ENCODE results near the gene DR1. TPM values are rescaled to one million over a fixed set of nuclear protein-coding genes. Genes with fewer than 3 reads are reported as not detected.

The DR1 gene
- polyA plus RNA-seq, 2 of the 4 experiments (the other 2 are of a cell fraction): 20.9 to 39.8 TPM

DNA sequence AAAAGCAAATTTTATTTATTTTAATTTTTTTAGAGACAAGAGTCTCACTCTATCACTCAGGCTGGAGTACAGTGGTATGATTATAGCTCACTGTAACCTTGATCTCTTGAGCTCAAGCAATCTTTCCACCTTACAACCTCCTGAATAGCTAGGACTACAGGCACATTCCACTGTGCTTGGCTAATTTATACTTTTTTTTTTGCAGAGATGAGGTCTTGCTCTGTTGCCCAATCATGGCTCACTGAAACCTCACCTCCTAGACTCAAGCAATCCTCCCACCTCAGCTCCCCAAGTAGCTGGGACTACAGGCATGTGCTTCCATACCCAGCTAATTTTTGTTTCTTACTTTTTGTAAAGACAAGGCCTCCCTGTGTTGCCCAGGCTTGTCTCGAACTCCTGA lies 49.5 kb downstream of the DR1 start:
- FAIRE-seq: no peak
- 63% methylated on average over 1 of the region's 1 CpG for WGBS (ENCODE audit: missing lambda C conversion rate)
- ChIA-PET POLR2A (no interaction called here), CTCF (no interaction called here)
- no peak for DNase-seq (ENCODE audit: low read depth in 1 of 2, low spot score in 1 of 2)
- H3K4me3 ChIP-seq: no peak overlapping the region
- no peaks in the 10 kb centered on the region for H3K9me3 ChIP-seq
- no peak overlapping the region for H3K27ac ChIP-seq
- H3K4me2 ChIP-seq: no peak overlapping the region
- H3K4me1 ChIP-seq: no peaks in the 10 kb centered on the region
- TF ChIP-seq, protein P1, sequence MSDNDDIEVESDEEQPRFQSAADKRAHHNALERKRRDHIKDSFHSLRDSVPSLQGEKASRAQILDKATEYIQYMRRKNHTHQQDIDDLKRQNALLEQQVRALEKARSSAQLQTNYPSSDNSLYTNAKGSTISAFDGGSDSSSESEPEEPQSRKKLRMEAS (IDR thresholded peaks at IDR 0.05): no peak
- TF ChIP-seq RARB (CRISPR knock-in tag; IDR thresholded peaks at IDR 0.05) (no peak), ZNF302 (CRISPR knock-in tag; IDR thresholded peaks at IDR 0.05) (no peak), CBX2 (IDR thresholded peaks at IDR 0.05; ENCODE audit: borderline replicate concordance, low read depth) (no peak), FOXS1 (CRISPR knock-in tag; IDR thresholded peaks at IDR 0.05) (no peak), SMC3 (IDR thresholded peaks at IDR 0.05) (no peak), CBX8 (IDR thresholded peaks at IDR 0.05) (no peak), RNF2 (IDR thresholded peaks at IDR 0.05; ENCODE audit: borderline replicate concordance, low read depth) (no peak), GATA3 (IDR thresholded peaks at IDR 0.05; ENCODE audit: borderline replicate concordance) (no peak), EHF (CRISPR knock-in tag; IDR thresholded peaks at IDR 0.05) (no peak), NFE2L2 (conservative IDR thresholded peaks at IDR 0.05; ENCODE audit: low read length) (no peak), FOSL2 (IDR thresholded peaks at IDR 0.05) (no peak), FOSL2 (CRISPR knock-in tag; IDR thresholded peaks at IDR 0.05) (no peak), EP300 (IDR thresholded peaks at IDR 0.05) (no peak), NR3C1 (IDR thresholded peaks at IDR 0.05) (no peak), ZSCAN20 (CRISPR knock-in tag; IDR thresholded peaks at IDR 0.05) (no peak)
- TF ChIP-seq, protein P2, sequence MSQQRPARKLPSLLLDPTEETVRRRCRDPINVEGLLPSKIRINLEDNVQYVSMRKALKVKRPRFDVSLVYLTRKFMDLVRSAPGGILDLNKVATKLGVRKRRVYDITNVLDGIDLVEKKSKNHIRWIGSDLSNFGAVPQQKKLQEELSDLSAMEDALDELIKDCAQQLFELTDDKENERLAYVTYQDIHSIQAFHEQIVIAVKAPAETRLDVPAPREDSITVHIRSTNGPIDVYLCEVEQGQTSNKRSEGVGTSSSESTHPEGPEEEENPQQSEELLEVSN (IDR thresholded peaks at IDR 0.05; ENCODE audit: borderline replicate concordance, low read depth): no peak
- TF ChIP-seq, protein P3, sequence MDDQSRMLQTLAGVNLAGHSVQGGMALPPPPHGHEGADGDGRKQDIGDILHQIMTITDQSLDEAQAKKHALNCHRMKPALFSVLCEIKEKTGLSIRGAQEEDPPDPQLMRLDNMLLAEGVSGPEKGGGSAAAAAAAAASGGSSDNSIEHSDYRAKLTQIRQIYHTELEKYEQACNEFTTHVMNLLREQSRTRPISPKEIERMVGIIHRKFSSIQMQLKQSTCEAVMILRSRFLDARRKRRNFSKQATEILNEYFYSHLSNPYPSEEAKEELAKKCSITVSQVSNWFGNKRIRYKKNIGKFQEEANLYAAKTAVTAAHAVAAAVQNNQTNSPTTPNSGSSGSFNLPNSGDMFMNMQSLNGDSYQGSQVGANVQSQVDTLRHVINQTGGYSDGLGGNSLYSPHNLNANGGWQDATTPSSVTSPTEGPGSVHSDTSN (IDR thresholded peaks at IDR 0.05): no peak
- no peak for ATAC-seq

DNA sequence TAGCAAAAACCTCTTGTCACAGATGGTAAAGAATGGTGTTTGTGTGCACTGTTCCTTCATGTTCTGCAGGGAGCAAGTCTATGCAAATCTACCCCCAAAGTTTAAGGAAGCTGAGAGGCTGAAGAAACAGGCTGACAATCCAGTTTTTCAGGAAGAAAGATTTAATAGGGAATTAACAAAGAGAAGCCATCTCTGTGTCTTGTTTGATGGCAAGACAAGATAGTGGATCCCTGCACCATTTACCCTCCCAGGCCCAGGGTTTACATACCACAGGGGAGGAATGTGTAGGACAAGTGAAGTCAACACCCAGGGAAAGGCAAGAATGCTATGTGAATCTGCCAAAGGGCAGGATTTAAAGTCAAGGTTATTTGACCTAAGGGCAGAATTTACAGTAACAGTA lies 54.1 kb downstream of the DR1 start:
- H3K4me3 ChIP-seq: no peak overlapping the region
- FAIRE-seq (no peak), ATAC-seq (no peak), DNase-seq (ENCODE audit: low read depth in 1 of 2, low spot score in 1 of 2) (no peak)
- no peak overlapping the region for H3K27ac ChIP-seq
- no peaks in the 10 kb centered on the region for H3K9me3 ChIP-seq
- no peak overlapping the region for H3K4me2 ChIP-seq
- POLR2A ChIA-PET: no interaction called here
- CTCF ChIA-PET: no interaction called here
- no peaks in the 10 kb centered on the region for H3K4me1 ChIP-seq
- TF ChIP-seq RNF2 (IDR thresholded peaks at IDR 0.05; ENCODE audit: borderline replicate concordance, low read depth) (no peak), EHF (CRISPR knock-in tag; IDR thresholded peaks at IDR 0.05) (no peak), RCOR1 (IDR thresholded peaks at IDR 0.05; ENCODE audit: low read depth, low read length) (no peak), SREBF2 (IDR thresholded peaks at IDR 0.05) (no peak)
- TF ChIP-seq, protein P4, sequence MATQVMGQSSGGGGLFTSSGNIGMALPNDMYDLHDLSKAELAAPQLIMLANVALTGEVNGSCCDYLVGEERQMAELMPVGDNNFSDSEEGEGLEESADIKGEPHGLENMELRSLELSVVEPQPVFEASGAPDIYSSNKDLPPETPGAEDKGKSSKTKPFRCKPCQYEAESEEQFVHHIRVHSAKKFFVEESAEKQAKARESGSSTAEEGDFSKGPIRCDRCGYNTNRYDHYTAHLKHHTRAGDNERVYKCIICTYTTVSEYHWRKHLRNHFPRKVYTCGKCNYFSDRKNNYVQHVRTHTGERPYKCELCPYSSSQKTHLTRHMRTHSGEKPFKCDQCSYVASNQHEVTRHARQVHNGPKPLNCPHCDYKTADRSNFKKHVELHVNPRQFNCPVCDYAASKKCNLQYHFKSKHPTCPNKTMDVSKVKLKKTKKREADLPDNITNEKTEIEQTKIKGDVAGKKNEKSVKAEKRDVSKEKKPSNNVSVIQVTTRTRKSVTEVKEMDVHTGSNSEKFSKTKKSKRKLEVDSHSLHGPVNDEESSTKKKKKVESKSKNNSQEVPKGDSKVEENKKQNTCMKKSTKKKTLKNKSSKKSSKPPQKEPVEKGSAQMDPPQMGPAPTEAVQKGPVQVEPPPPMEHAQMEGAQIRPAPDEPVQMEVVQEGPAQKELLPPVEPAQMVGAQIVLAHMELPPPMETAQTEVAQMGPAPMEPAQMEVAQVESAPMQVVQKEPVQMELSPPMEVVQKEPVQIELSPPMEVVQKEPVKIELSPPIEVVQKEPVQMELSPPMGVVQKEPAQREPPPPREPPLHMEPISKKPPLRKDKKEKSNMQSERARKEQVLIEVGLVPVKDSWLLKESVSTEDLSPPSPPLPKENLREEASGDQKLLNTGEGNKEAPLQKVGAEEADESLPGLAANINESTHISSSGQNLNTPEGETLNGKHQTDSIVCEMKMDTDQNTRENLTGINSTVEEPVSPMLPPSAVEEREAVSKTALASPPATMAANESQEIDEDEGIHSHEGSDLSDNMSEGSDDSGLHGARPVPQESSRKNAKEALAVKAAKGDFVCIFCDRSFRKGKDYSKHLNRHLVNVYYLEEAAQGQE (IDR thresholded peaks at IDR 0.05): no peak

DNA sequence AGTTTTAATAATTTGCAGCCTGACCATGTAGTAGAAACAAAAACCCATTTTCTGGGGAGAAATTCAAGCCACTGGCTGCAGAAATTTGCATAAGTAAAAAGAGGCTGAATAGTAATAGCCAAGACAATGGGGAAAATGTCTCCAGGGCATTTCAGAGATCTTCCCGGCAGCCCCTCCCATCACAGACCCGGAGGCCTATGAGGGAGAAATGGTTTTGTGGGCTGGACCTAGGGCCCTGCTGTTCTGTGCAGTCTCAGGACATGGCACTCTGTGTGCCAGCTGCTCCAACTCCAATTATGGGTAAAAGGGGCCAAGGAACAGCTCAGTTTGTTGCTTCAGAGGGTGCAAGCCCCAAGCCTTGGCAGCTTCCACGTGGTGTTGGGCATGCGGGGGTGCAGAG lies 62.5 kb downstream of the DR1 start:
- DNase-seq (ENCODE audit: low read depth in 1 of 2, low spot score in 1 of 2) (no peak), ATAC-seq (no peak), FAIRE-seq (no peak)
- H3K4me1 ChIP-seq: no peaks in the 10 kb centered on the region
- WGBS (ENCODE audit: missing lambda C conversion rate): 24% methylated on average over 4 of the region's 4 CpGs
- TF ChIP-seq, protein P3 (IDR thresholded peaks at IDR 0.05): no peak
- no peak for TF ChIP-seq NFE2L2 (conservative IDR thresholded peaks at IDR 0.05; ENCODE audit: low read length)
- H3K27ac ChIP-seq: no peak overlapping the region
- H3K9me3 ChIP-seq: no peaks in the 10 kb centered on the region; the same call in 2 of the 3 replicates
- H3K4me2 ChIP-seq: no peak overlapping the region
- ChIA-PET POLR2A (no interaction called here), CTCF (no interaction called here)
- no peak overlapping the region for H3K4me3 ChIP-seq

Data from A549 (cell line).